Measurements from ENCODE around the gene RASGRP4. TPM values are rescaled to one million over a fixed set of nuclear protein-coding genes. Genes with fewer than 3 reads are reported as not detected.
A peak's percentile ranks its signal among the peaks of the same experiment; 100 is the strongest.

RASGRP4 gene
- total and polyA plus RNA-seq, 4 donors: 3.5 to 39.0 (median 8.7) TPM

DNA sequence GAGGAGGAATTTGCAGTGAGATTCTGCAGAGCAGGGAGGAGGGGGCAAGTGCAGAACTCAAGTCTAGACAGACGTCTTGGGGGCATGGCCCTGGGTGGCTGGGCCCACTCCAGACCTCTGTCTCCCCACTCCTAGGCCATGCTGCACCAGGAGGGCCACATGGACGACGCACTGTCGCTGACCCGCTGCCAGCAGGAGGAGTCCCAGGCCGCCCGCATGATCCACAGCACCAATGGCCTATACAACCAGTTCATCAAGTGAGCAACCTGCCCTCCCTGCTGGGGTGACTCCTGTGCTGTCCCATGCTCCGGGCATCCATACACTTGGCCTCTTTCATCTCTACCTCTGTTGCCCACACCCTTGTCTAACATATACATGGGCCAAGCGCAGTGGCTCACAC is 25.6 kb upstream of the RASGRP4 start:
- Histone ChIP-seq H3K27me3 (ENCODE audit: control insufficient read depth in 3 of 3, insufficient read depth in 3 of 3, low read length in 2 of 3) (no peaks in the 10 kb centered on the region), H3K9ac (ENCODE audit: insufficient read depth in 1 of 2, low read length in 2 of 2) (no peak overlapping the region), H3K36me3 (ENCODE audit: control insufficient read depth in 4 of 4, insufficient read depth in 4 of 4, low read length in 4 of 4) (no peaks in the 10 kb centered on the region), H3K4me3 (no peak overlapping the region), H3K27ac (ENCODE audit: low read depth in 1 of 2, low read length in 1 of 2) (no peak overlapping the region), H3K4me1 (ENCODE audit: control insufficient read depth in 5 of 5, insufficient read depth in 5 of 5, low read length in 5 of 5) (no peaks in the 10 kb centered on the region), H3K9me3 (ENCODE audit: control insufficient read depth in 4 of 4, insufficient read depth in 3 of 4, low read length in 3 of 4) (no peaks in the 10 kb centered on the region)
- DNase-seq: no peak
- TF ChIP-seq, protein P1, sequence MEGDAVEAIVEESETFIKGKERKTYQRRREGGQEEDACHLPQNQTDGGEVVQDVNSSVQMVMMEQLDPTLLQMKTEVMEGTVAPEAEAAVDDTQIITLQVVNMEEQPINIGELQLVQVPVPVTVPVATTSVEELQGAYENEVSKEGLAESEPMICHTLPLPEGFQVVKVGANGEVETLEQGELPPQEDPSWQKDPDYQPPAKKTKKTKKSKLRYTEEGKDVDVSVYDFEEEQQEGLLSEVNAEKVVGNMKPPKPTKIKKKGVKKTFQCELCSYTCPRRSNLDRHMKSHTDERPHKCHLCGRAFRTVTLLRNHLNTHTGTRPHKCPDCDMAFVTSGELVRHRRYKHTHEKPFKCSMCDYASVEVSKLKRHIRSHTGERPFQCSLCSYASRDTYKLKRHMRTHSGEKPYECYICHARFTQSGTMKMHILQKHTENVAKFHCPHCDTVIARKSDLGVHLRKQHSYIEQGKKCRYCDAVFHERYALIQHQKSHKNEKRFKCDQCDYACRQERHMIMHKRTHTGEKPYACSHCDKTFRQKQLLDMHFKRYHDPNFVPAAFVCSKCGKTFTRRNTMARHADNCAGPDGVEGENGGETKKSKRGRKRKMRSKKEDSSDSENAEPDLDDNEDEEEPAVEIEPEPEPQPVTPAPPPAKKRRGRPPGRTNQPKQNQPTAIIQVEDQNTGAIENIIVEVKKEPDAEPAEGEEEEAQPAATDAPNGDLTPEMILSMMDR (IDR thresholded peaks at IDR 0.05; ENCODE audit: control extremely low read depth, extremely low read depth): no peak
- WGBS, 2 donors: 86 to 92% methylated on average over 9 of the region's 9 CpGs
- no peak for ATAC-seq (ENCODE audit: insufficient read depth, low FRiP score)

DNA sequence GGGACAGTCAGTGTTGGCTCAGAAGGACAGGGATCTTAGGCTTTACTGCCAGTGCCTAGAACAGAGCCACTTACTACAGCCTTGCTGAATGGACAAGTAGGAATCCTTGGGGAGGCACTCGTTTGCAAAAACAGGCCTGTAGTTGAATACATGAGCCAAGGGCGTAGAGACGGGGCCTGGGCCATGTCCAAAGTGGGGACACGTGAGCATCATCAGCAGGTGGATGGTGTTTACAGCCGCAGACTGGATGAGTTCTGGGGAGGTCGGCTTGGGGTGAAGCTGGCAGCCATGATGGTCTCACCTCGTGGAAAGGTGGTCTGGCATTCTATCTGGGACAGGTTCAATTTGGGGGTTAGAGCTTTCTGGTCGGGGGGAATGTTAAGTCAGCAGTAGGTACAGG is 25.0 kb upstream of the RASGRP4 start:
- no peak overlapping the region for H3K4me3 ChIP-seq
- H3K27ac ChIP-seq (ENCODE audit: low read depth in 1 of 2, low read length in 1 of 2): no peak overlapping the region
- no peak overlapping the region for H3K9ac ChIP-seq (ENCODE audit: insufficient read depth in 1 of 2, low read length in 2 of 2)
- H3K9me3 ChIP-seq (ENCODE audit: control insufficient read depth in 4 of 4, insufficient read depth in 3 of 4, low read length in 3 of 4): no peaks in the 10 kb centered on the region
- DNase-seq (no peak), ATAC-seq (ENCODE audit: insufficient read depth, low FRiP score) (no peak)
- no peaks in the 10 kb centered on the region for H3K27me3 ChIP-seq (ENCODE audit: control insufficient read depth in 3 of 3, insufficient read depth in 3 of 3, low read length in 2 of 3)
- 82 to 90% methylated on average over 8 of the region's 8 CpGs for WGBS, 2 donors
- no peaks in the 10 kb centered on the region for H3K4me1 ChIP-seq (ENCODE audit: control insufficient read depth in 5 of 5, insufficient read depth in 5 of 5, low read length in 5 of 5)
- no peaks in the 10 kb centered on the region for H3K36me3 ChIP-seq (ENCODE audit: control insufficient read depth in 4 of 4, insufficient read depth in 4 of 4, low read length in 4 of 4)
- TF ChIP-seq, protein P1 (IDR thresholded peaks at IDR 0.05; ENCODE audit: control extremely low read depth, extremely low read depth): no peak

DNA sequence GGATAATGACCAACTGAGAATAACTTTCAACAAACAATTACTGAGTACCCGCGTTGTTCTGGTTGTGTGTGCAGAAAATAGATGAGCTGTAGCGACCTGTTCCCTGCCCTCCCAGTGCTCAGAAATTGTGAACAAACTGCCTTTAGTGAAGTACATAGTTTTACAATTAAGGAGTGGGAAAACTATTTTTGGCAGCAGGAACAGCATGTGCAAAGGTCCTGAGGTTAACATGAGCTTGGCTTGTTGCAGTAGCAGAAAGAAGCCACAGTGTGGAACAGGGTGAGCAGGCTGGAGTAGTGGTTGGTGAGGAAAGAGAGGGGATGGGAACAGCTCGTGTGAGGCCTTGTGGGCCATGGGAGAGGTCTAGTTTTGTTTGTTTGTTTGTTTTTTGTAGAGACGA is 23.5 kb upstream of the RASGRP4 start:
- WGBS, 2 donors: 79 to 87% methylated on average over 5 of the region's 5 CpGs
- no peaks in the 10 kb centered on the region for H3K27me3 ChIP-seq (ENCODE audit: control insufficient read depth in 3 of 3, insufficient read depth in 3 of 3, low read length in 2 of 3)

DNA sequence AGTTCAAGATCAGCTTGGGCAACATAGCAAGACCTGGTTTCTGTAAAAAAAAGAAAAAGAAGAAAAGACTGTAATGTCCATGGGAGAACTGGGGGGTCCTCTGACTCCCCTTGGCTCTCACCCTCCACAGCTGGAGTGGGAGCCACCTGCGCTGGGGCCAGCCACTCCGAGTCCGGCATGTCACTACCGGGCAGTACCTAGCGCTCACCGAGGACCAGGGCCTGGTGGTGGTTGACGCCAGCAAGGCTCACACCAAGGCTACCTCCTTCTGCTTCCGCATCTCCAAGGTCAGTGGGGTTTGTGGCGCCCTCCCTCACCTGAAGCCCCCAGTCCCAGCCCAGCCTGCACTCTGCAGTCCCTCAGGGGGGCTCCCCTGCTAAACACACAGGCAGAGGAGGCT is 22.2 kb upstream of the RASGRP4 start:
- no peak for DNase-seq
- no peak overlapping the region for H3K27ac ChIP-seq (ENCODE audit: low read depth in 1 of 2, low read length in 1 of 2)
- H3K27me3 ChIP-seq (ENCODE audit: control insufficient read depth in 3 of 3, insufficient read depth in 3 of 3, low read length in 2 of 3): no peaks in the 10 kb centered on the region
- H3K4me1 ChIP-seq (ENCODE audit: control insufficient read depth in 5 of 5, insufficient read depth in 5 of 5, low read length in 5 of 5): no peaks in the 10 kb centered on the region
- H3K9ac ChIP-seq (ENCODE audit: insufficient read depth in 1 of 2, low read length in 2 of 2): no peak overlapping the region
- H3K4me3 ChIP-seq: no peak overlapping the region
- H3K9me3 ChIP-seq (ENCODE audit: control insufficient read depth in 4 of 4, insufficient read depth in 3 of 4, low read length in 3 of 4): no peaks in the 10 kb centered on the region
- 93 to 96% methylated on average over 8 to 9 of the region's 9 CpGs for WGBS, 2 donors
- no peaks in the 10 kb centered on the region for H3K36me3 ChIP-seq (ENCODE audit: control insufficient read depth in 4 of 4, insufficient read depth in 4 of 4, low read length in 4 of 4)
- TF ChIP-seq, protein P1 (IDR thresholded peaks at IDR 0.05; ENCODE audit: control extremely low read depth, extremely low read depth): no peak
- peak; percentile 2 for ATAC-seq (ENCODE audit: insufficient read depth, low FRiP score)

More for the DNA sequence above, 23.5 kb upstream of the RASGRP4 start:
- ATAC-seq (ENCODE audit: insufficient read depth, low FRiP score) (no peak), DNase-seq (no peak)
- TF ChIP-seq, protein P1 (IDR thresholded peaks at IDR 0.05; ENCODE audit: control extremely low read depth, extremely low read depth): no peak
- no peak overlapping the region for H3K4me3 ChIP-seq
- no peaks in the 10 kb centered on the region for H3K9me3 ChIP-seq (ENCODE audit: control insufficient read depth in 4 of 4, insufficient read depth in 3 of 4, low read length in 3 of 4)
- no peaks in the 10 kb centered on the region for H3K4me1 ChIP-seq (ENCODE audit: control insufficient read depth in 5 of 5, insufficient read depth in 5 of 5, low read length in 5 of 5)
- no peak overlapping the region for H3K9ac ChIP-seq (ENCODE audit: insufficient read depth in 1 of 2, low read length in 2 of 2)
- no peak overlapping the region for H3K27ac ChIP-seq (ENCODE audit: low read depth in 1 of 2, low read length in 1 of 2)
- H3K36me3 ChIP-seq (ENCODE audit: control insufficient read depth in 4 of 4, insufficient read depth in 4 of 4, low read length in 4 of 4): no peaks in the 10 kb centered on the region

Measured in lung (tissue), 12 donors.